Activated naive CD8-positive, alpha-beta T cell (primary cell): ENCODE results near the gene SNRPD3.
"Not testable (repeated sequence)": the region's sequence is repeated elsewhere in the genome, so short reads cannot be mapped to it uniquely, and the experiment has no call there.

ENCODE experiments used
- H3K27ac Mint-ChIP-seq: one replicate; pipeline ENCODE4 v1.8.0; 2021; ENCODE audit warnings: mixed read lengths
- H3K27me3 Mint-ChIP-seq: one replicate; pipeline ENCODE4 v1.8.0; 2021; ENCODE audit warnings: mixed read lengths
- H3K36me3 Mint-ChIP-seq: one replicate; pipeline ENCODE4 v1.8.0; 2021; ENCODE audit warnings: mixed read lengths
- H3K4me1 Mint-ChIP-seq: one replicate; pipeline ENCODE4 v1.8.0; 2021; ENCODE audit warnings: low read depth, mixed read lengths
- H3K4me3 Mint-ChIP-seq: one replicate; pipeline ENCODE4 v1.8.0; 2021; ENCODE audit warnings: mild to moderate bottlenecking, mixed read lengths
- H3K9me3 Mint-ChIP-seq: one replicate; pipeline ENCODE4 v1.8.0; 2021; ENCODE audit warnings: low read depth, mixed read lengths

The SNRPD3 gene

GRCh38 chr22:24601217-24602104, 45.7 kb downstream of the SNRPD3 start:
- Mint-ChIP-seq H3K27me3 (no peaks in the 10 kb centered on the region), H3K4me1 (peaks cover 15% of the 10 kb centered on the region), H3K27ac (no peak overlapping the region), H3K4me3 (no peak overlapping the region), H3K36me3 (no peaks in the 10 kb centered on the region), H3K9me3 (no peaks in the 10 kb centered on the region)

GRCh38 chr22:24602105-24602749, 46.4 kb downstream of the SNRPD3 start:
- not testable (repeated sequence) for H3K36me3 Mint-ChIP-seq, H3K4me3 Mint-ChIP-seq, H3K9me3 Mint-ChIP-seq, H3K27ac Mint-ChIP-seq, H3K27me3 Mint-ChIP-seq
- H3K4me1 Mint-ChIP-seq, result peaks cover 15% of the 10 kb centered on the region

- peak within 1 kb of the TSS; percentile 58 for H3K27ac Mint-ChIP-seq
- not testable (repeated sequence) for H3K36me3 Mint-ChIP-seq, H3K9me3 Mint-ChIP-seq, H3K27me3 Mint-ChIP-seq
- H3K4me1 Mint-ChIP-seq, result peaks cover 18% of the 10 kb centered on the region
- peak within 1 kb of the TSS; percentile 64 for H3K4me3 Mint-ChIP-seq
Measured at GRCh38 chr22:24602847-24603769, 47.3 kb downstream of the SNRPD3 start, which contains the start of gene GGT1. TSS of gene GGT1 (plus strand) at chr22:24603193. CDS start at chr22:24611082, 7,889 bp downstream.

- H3K27ac Mint-ChIP-seq, result peak overlapping the region; percentile 79
- H3K4me1 Mint-ChIP-seq, result peaks cover 18% of the 10 kb centered on the region
Measured at GRCh38 chr22:24603770-24604629, 48.2 kb downstream of the SNRPD3 start.

GRCh38 chr22:24606340-24606739, 50.5 kb downstream of the SNRPD3 start:
- H3K9me3 Mint-ChIP-seq, H3K27ac Mint-ChIP-seq, H3K27me3 Mint-ChIP-seq, H3K4me3 Mint-ChIP-seq, H3K36me3 Mint-ChIP-seq: not testable (repeated sequence)
- H3K4me1 Mint-ChIP-seq, result peaks cover 18% of the 10 kb centered on the region

More at GRCh38 chr22:24603770-24604629, 48.2 kb downstream of the SNRPD3 start:
- not testable (repeated sequence) for H3K9me3 Mint-ChIP-seq, H3K27me3 Mint-ChIP-seq, H3K36me3 Mint-ChIP-seq
- H3K4me3 Mint-ChIP-seq, result peak overlapping the region; percentile 18

GRCh38 chr22:24607429-24607983, 51.7 kb downstream of the SNRPD3 start:
- H3K9me3 Mint-ChIP-seq, H3K36me3 Mint-ChIP-seq, H3K27me3 Mint-ChIP-seq: not testable (repeated sequence)
- peak overlapping the region; percentile 86 for H3K4me3 Mint-ChIP-seq
- H3K27ac Mint-ChIP-seq, result peak overlapping the region; percentile 86
- peaks cover 18% of the 10 kb centered on the region for H3K4me1 Mint-ChIP-seq

GRCh38 chr22:24608327-24608726, 52.5 kb downstream of the SNRPD3 start:
- not testable (repeated sequence) for H3K36me3 Mint-ChIP-seq, H3K4me3 Mint-ChIP-seq, H3K9me3 Mint-ChIP-seq, H3K27me3 Mint-ChIP-seq, H3K27ac Mint-ChIP-seq
- H3K4me1 Mint-ChIP-seq, result peaks cover 15% of the 10 kb centered on the region

GRCh38 chr22:24609888-24610287, 54.1 kb downstream of the SNRPD3 start:
- not testable (repeated sequence) for H3K4me3 Mint-ChIP-seq, H3K27me3 Mint-ChIP-seq, H3K27ac Mint-ChIP-seq, H3K4me1 Mint-ChIP-seq, H3K9me3 Mint-ChIP-seq, H3K36me3 Mint-ChIP-seq

GRCh38 chr22:24614794-24615193, 59.0 kb downstream of the SNRPD3 start:
- H3K36me3 Mint-ChIP-seq, H3K9me3 Mint-ChIP-seq, H3K4me1 Mint-ChIP-seq, H3K4me3 Mint-ChIP-seq, H3K27ac Mint-ChIP-seq, H3K27me3 Mint-ChIP-seq: not testable (repeated sequence)

GRCh38 chr22:24621244-24621643, 65.4 kb downstream of the SNRPD3 start:
- H3K27ac Mint-ChIP-seq, H3K36me3 Mint-ChIP-seq, H3K9me3 Mint-ChIP-seq, H3K4me3 Mint-ChIP-seq, H3K4me1 Mint-ChIP-seq, H3K27me3 Mint-ChIP-seq: not testable (repeated sequence)

GRCh38 chr22:24622596-24622995, 66.8 kb downstream of the SNRPD3 start:
- H3K27me3 Mint-ChIP-seq, H3K27ac Mint-ChIP-seq, H3K36me3 Mint-ChIP-seq, H3K9me3 Mint-ChIP-seq, H3K4me1 Mint-ChIP-seq, H3K4me3 Mint-ChIP-seq: not testable (repeated sequence)
